ENCODE measurements around the gene MAPK6. TPM values are rescaled to one million over a fixed set of nuclear protein-coding genes. Genes with fewer than 3 reads are reported as not detected.
A peak's percentile ranks its signal among the peaks of the same experiment; 100 is the strongest.

MAPK6 gene
- total RNA-seq, 1 experiment from 2014 or later: 38.7 TPM

GRCh38 chr15:52021128-52021671, 2.2 kb downstream of the MAPK6 start:
- peaks cover 16% of the 10 kb centered on the region for H3K4me1 ChIP-seq (replicated peaks; ENCODE audit: insufficient read depth)
- peak overlapping the region; percentile 83 for H3K27ac ChIP-seq
- no peaks in the 10 kb centered on the region for H3K36me3 ChIP-seq (ENCODE audit: low read depth)
- TF ChIP-seq EZH2 (IDR thresholded peaks at IDR 0.05; ENCODE audit: low read depth) (no peak), CTCF (conservative IDR thresholded peaks at IDR 0.05) (no peak)
- intact Hi-C loops (cut with micrococcal nuclease; ENCODE audit: unreplicated experiment): loop anchor here (2.0 to 10.0 kb wide), 3 partner anchors 26 to 54 kb away; no protein-coding TSS in a partner anchor
- ChIA-PET CTCF (interaction anchor here (0.6 kb wide), 1 partner anchor 771 kb away, joined by 5 read pairs; no protein-coding TSS in a partner anchor), POLR2A (ENCODE audit: unreplicated experiment) (interaction anchor here (0.6 to 0.8 kb wide), 3 partner anchors 74 to 399 kb away, joined by 3 to 9 read pairs (median 6); partner anchors contain the start of gene DMXL2)
- peak; percentile 42 to 64 for DNase-seq
- no peaks in the 10 kb centered on the region for H3K9me2 ChIP-seq (ENCODE audit: insufficient read depth)
- H3K79me2 ChIP-seq (ENCODE audit: low read depth): peaks cover 66% of the 10 kb centered on the region
- peak overlapping the region; percentile 92 for H3K4me2 ChIP-seq
- H3K9me3 ChIP-seq (ENCODE audit: insufficient read depth, low read depth): no peaks in the 10 kb centered on the region
- H4K20me1 ChIP-seq (ENCODE audit: insufficient read depth): peaks cover 7% of the 10 kb centered on the region; the same call in 1 of the 2 replicates
- H3F3A ChIP-seq (ENCODE audit: insufficient read depth, low read depth): peaks cover 13% of the 10 kb centered on the region; the same call in 1 of the 2 replicates
- no peaks in the 10 kb centered on the region for H3K27me3 ChIP-seq (ENCODE audit: insufficient read depth, low read depth)
- no TSS peak for BruUV-seq (replicated peaks)
- H2AFZ ChIP-seq: no peak overlapping the region
- H3K4me3 ChIP-seq: peak overlapping the region; percentile 99

- no peaks in the 10 kb centered on the region for H3K9me3 ChIP-seq (ENCODE audit: insufficient read depth, low read depth)
- TF ChIP-seq EZH2 (IDR thresholded peaks at IDR 0.05; ENCODE audit: low read depth) (no peak), CTCF (conservative IDR thresholded peaks at IDR 0.05) (no peak)
- H3K4me2 ChIP-seq: peak overlapping the region; percentile 92
- H2AFZ ChIP-seq: no peak overlapping the region
- intact Hi-C loops (cut with micrococcal nuclease; ENCODE audit: unreplicated experiment): loop anchor here (2.0 to 10.0 kb wide), 3 partner anchors 27 to 53 kb away; no protein-coding TSS in a partner anchor
- H3K79me2 ChIP-seq (ENCODE audit: low read depth): peaks cover 74% of the 10 kb centered on the region
- H3K36me3 ChIP-seq (ENCODE audit: low read depth): no peaks in the 10 kb centered on the region
- H3F3A ChIP-seq (ENCODE audit: insufficient read depth, low read depth): peaks cover 13% of the 10 kb centered on the region; the same call in 1 of the 2 replicates
- CTCF ChIA-PET: interaction anchor here (0.7 kb wide), 1 partner anchor 120 kb away, joined by 4 read pairs; no protein-coding TSS in a partner anchor
- H3K27ac ChIP-seq: peak overlapping the region; percentile 83
- BruUV-seq (replicated peaks): no TSS peak
- peak overlapping the region; percentile 99 for H3K4me3 ChIP-seq
- H3K27me3 ChIP-seq (ENCODE audit: insufficient read depth, low read depth): no peaks in the 10 kb centered on the region
- POLR2A ChIA-PET (ENCODE audit: unreplicated experiment): interaction anchor here (0.6 kb wide), 1 partner anchor 74 kb away, joined by 6 read pairs; no protein-coding TSS in a partner anchor
- peaks cover 16% of the 10 kb centered on the region for H3K4me1 ChIP-seq (replicated peaks; ENCODE audit: insufficient read depth)
- no peaks in the 10 kb centered on the region for H3K9me2 ChIP-seq (ENCODE audit: insufficient read depth)
- H4K20me1 ChIP-seq (ENCODE audit: insufficient read depth): peaks cover 7% of the 10 kb centered on the region; the same call in 1 of the 2 replicates
- DNase-seq: no peak
Measured at GRCh38 chr15:52021892-52022540, 3.0 kb downstream of the MAPK6 start.

- ChIA-PET CTCF (interaction anchor here (0.7 kb wide), 1 partner anchor 121 kb away, joined by 4 read pairs; no protein-coding TSS in a partner anchor), POLR2A (ENCODE audit: unreplicated experiment) (no interaction called here)
- intact Hi-C loops (cut with micrococcal nuclease; ENCODE audit: unreplicated experiment): loop anchor here (5.0 to 10.0 kb wide), 2 partner anchors 41 to 51 kb away; no protein-coding TSS in a partner anchor
- Histone ChIP-seq H3F3A (ENCODE audit: insufficient read depth, low read depth) (peaks cover 13% of the 10 kb centered on the region; the same call in 1 of the 2 replicates), H3K36me3 (ENCODE audit: low read depth) (no peaks in the 10 kb centered on the region), H3K9me2 (ENCODE audit: insufficient read depth) (no peaks in the 10 kb centered on the region), H3K79me2 (ENCODE audit: low read depth) (peaks cover 84% of the 10 kb centered on the region), H3K4me2 (peak overlapping the region; percentile 26; the same call in 1 of the 2 replicates), H3K4me3 (no peak overlapping the region), H4K20me1 (ENCODE audit: insufficient read depth) (peaks cover 7% of the 10 kb centered on the region; the same call in 1 of the 2 replicates), H3K27me3 (ENCODE audit: insufficient read depth, low read depth) (no peaks in the 10 kb centered on the region), H3K4me1 (replicated peaks; ENCODE audit: insufficient read depth) (peaks cover 15% of the 10 kb centered on the region), H3K27ac (no peak overlapping the region), H3K9me3 (ENCODE audit: insufficient read depth, low read depth) (no peaks in the 10 kb centered on the region), H2AFZ (no peak overlapping the region)
- BruUV-seq (replicated peaks): no TSS peak
- no peak for DNase-seq
- no peak for TF ChIP-seq CTCF (conservative IDR thresholded peaks at IDR 0.05)
- no peak for TF ChIP-seq EZH2 (IDR thresholded peaks at IDR 0.05; ENCODE audit: low read depth)
Measured at GRCh38 chr15:52023169-52023922, 4.3 kb downstream of the MAPK6 start.

Data from PC-9 (cell line).